Measurements from ENCODE around the gene RTN1.

The RTN1 gene

DNA sequence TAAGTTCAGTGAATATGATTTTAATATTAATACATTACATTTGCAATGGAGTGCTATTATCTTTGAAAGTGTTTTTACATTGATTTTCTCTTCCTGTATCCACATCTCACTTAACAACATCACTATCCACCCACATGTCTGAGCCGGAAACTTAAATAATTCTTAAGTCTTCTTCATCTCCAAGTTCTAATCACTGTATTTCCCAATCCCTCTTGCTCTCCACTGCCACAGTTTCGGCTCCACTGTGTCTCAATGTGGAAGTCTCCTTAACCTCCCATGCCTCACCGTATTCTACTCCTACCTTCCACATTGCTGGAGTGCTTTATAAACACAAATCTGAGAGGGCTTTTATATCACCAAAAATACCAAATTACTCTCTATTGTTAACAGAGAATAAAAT, 25.3 kb downstream of the RTN1 start:
- TF ChIP-seq EZH2 (optimal IDR thresholded peaks at IDR 0.05; ENCODE audit: low read depth, low read length), result no peak
- Histone ChIP-seq H2AFZ (ENCODE audit: low read length) (no peak overlapping the region), H3K36me3 (replicated peaks; ENCODE audit: insufficient read depth, low read length) (no peaks in the 10 kb centered on the region), H4K20me1 (ENCODE audit: insufficient read depth, low read length) (no peaks in the 10 kb centered on the region), H3K9ac (ENCODE audit: low read length) (no peak overlapping the region), H3K27me3 (replicated peaks; ENCODE audit: insufficient read depth, low read length) (no peaks in the 10 kb centered on the region), H3K27ac (ENCODE audit: low read length) (no peak overlapping the region), H3K9me3 (replicated peaks; ENCODE audit: insufficient read depth, low read length) (no peaks in the 10 kb centered on the region), H3K4me3 (ENCODE audit: low read length) (no peak overlapping the region), H3K4me1 (ENCODE audit: low read length) (no peaks in the 10 kb centered on the region), H3K4me2 (ENCODE audit: low read depth, low read length) (no peak overlapping the region), H3K9me2 (replicated peaks; ENCODE audit: insufficient read depth, low read length) (no peaks in the 10 kb centered on the region), H3F3A (ENCODE audit: insufficient read depth, low read length) (no peaks in the 10 kb centered on the region), H3K79me2 (ENCODE audit: low read length) (no peaks in the 10 kb centered on the region)
- no peak for DNase-seq

DNA sequence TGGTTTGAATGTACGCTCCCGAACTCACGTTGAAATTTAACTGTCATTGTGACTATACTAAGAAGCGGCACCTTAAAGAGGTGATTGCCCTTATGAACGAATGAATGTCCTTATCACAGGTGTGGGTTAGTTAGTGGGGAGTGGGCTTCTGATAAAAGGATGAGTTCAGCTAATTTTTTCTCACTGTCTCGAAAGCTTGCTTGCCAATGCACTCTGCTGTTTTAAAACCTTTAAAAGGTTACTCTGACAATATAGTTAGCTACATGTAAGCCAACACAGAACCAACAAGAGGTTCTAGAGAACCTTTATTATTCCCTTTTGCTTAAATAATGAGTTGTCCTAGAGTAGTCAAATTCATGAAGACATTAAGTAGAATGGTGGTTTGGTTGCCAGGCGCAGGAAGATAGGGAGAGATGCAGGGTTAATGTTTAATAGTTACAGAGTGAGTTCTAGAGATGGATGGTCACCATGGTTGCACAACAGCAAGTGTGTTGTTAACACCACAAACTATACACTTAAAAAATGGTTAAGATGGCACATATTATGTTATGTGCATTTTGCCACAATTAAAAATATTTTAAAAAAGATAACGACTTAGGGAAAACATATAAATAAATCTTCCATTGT, 26.3 kb downstream of the RTN1 start:
- Histone ChIP-seq H3K27ac (ENCODE audit: low read length) (no peak overlapping the region), H3K9me2 (replicated peaks; ENCODE audit: insufficient read depth, low read length) (no peaks in the 10 kb centered on the region), H3F3A (ENCODE audit: insufficient read depth, low read length) (no peaks in the 10 kb centered on the region), H3K4me3 (ENCODE audit: low read length) (no peak overlapping the region), H3K4me2 (ENCODE audit: low read depth, low read length) (no peak overlapping the region), H3K27me3 (replicated peaks; ENCODE audit: insufficient read depth, low read length) (no peaks in the 10 kb centered on the region), H4K20me1 (ENCODE audit: insufficient read depth, low read length) (no peaks in the 10 kb centered on the region), H2AFZ (ENCODE audit: low read length) (no peak overlapping the region), H3K9me3 (replicated peaks; ENCODE audit: insufficient read depth, low read length) (no peaks in the 10 kb centered on the region), H3K36me3 (replicated peaks; ENCODE audit: insufficient read depth, low read length) (no peaks in the 10 kb centered on the region), H3K9ac (ENCODE audit: low read length) (no peak overlapping the region), H3K4me1 (ENCODE audit: low read length) (no peaks in the 10 kb centered on the region), H3K79me2 (ENCODE audit: low read length) (no peaks in the 10 kb centered on the region)
- DNase-seq, result no peak
- TF ChIP-seq, protein P1, sequence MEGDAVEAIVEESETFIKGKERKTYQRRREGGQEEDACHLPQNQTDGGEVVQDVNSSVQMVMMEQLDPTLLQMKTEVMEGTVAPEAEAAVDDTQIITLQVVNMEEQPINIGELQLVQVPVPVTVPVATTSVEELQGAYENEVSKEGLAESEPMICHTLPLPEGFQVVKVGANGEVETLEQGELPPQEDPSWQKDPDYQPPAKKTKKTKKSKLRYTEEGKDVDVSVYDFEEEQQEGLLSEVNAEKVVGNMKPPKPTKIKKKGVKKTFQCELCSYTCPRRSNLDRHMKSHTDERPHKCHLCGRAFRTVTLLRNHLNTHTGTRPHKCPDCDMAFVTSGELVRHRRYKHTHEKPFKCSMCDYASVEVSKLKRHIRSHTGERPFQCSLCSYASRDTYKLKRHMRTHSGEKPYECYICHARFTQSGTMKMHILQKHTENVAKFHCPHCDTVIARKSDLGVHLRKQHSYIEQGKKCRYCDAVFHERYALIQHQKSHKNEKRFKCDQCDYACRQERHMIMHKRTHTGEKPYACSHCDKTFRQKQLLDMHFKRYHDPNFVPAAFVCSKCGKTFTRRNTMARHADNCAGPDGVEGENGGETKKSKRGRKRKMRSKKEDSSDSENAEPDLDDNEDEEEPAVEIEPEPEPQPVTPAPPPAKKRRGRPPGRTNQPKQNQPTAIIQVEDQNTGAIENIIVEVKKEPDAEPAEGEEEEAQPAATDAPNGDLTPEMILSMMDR (IDR thresholded peaks at IDR 0.05; ENCODE audit: low read length), result no peak
- TF ChIP-seq EZH2 (optimal IDR thresholded peaks at IDR 0.05; ENCODE audit: low read depth, low read length) (no peak), EZH2phosphoT487 (IDR thresholded peaks at IDR 0.05; ENCODE audit: low read length) (no peak)

DNA sequence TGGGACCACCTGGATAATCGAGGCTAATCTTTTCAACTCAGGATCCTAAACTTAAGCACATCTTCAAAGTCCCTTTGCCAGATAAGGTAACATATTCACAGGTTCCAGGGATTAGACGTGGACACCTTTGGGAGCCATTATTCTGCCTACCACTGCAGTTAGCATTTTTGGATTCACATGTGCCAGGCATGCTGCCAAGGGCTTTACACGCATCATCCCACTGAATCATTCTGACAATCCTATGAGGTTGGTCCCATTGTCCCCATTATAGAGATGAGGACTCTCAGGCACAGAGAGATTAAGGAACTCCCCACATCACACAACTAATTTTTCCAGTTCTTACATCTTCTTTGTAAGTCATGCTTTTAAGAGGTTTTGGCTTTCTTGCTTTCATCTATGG, 34.5 kb downstream of the RTN1 start:
- no peak overlapping the region for H2AFZ ChIP-seq (ENCODE audit: low read length)
- no peak overlapping the region for H3K4me2 ChIP-seq (ENCODE audit: low read depth, low read length)
- H3K27ac ChIP-seq (ENCODE audit: low read length), result no peak overlapping the region
- H3K9me2 ChIP-seq (replicated peaks; ENCODE audit: insufficient read depth, low read length), result no peaks in the 10 kb centered on the region
- H3K79me2 ChIP-seq (ENCODE audit: low read length), result no peaks in the 10 kb centered on the region
- H3K36me3 ChIP-seq (replicated peaks; ENCODE audit: insufficient read depth, low read length), result no peaks in the 10 kb centered on the region
- H3K9ac ChIP-seq (ENCODE audit: low read length), result no peak overlapping the region
- no peak for DNase-seq
- no peaks in the 10 kb centered on the region for H3K27me3 ChIP-seq (replicated peaks; ENCODE audit: insufficient read depth, low read length)
- TF ChIP-seq EZH2phosphoT487 (IDR thresholded peaks at IDR 0.05; ENCODE audit: low read length) (no peak), EZH2 (optimal IDR thresholded peaks at IDR 0.05; ENCODE audit: low read depth, low read length) (no peak)
- TF ChIP-seq, protein P1 (IDR thresholded peaks at IDR 0.05; ENCODE audit: low read length), result no peak
- no peaks in the 10 kb centered on the region for H3K9me3 ChIP-seq (replicated peaks; ENCODE audit: insufficient read depth, low read length)
- no peaks in the 10 kb centered on the region for H3F3A ChIP-seq (ENCODE audit: insufficient read depth, low read length)
- H3K4me1 ChIP-seq (ENCODE audit: low read length), result no peaks in the 10 kb centered on the region
- H4K20me1 ChIP-seq (ENCODE audit: insufficient read depth, low read length), result no peaks in the 10 kb centered on the region
- H3K4me3 ChIP-seq (ENCODE audit: low read length), result no peak overlapping the region

DNA sequence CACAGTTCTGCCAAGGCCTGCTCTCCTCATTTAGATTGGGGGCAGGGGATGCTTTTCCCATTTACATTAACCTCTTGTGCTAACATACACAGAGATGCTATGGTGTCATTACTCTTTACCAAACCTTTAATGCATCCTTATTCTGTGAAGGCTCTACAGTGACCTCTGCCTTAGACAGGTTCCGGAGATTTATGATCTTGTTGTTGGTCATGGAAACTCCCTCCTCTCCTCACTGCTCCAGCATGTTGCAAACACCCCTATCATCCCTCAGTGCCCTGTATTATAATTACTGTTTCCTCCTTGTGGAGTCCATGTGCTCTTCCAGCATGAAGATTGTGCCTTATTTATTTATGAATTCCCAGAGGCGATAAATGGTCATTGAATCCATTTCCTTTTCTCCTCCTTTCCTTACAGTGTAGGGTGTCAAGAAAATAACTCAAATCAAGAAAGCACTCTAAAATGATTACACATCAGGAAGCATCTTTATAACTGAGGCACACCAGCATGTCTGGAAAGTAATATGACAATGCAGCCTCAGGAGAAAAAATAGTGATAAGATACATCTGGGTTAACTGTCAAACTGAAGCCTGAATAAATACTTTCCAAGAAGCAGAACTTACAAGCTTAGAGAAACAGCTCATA, 37.8 kb downstream of the RTN1 start:
- Histone ChIP-seq H3K27ac (ENCODE audit: low read length) (no peak overlapping the region), H3K4me2 (ENCODE audit: low read depth, low read length) (no peak overlapping the region), H3K27me3 (replicated peaks; ENCODE audit: insufficient read depth, low read length) (no peaks in the 10 kb centered on the region), H3K36me3 (replicated peaks; ENCODE audit: insufficient read depth, low read length) (no peaks in the 10 kb centered on the region), H3K9ac (ENCODE audit: low read length) (no peak overlapping the region), H3K9me3 (replicated peaks; ENCODE audit: insufficient read depth, low read length) (no peaks in the 10 kb centered on the region), H2AFZ (ENCODE audit: low read length) (no peak overlapping the region), H3K4me3 (ENCODE audit: low read length) (no peak overlapping the region), H3F3A (ENCODE audit: insufficient read depth, low read length) (no peaks in the 10 kb centered on the region), H4K20me1 (ENCODE audit: insufficient read depth, low read length) (no peaks in the 10 kb centered on the region), H3K79me2 (ENCODE audit: low read length) (no peaks in the 10 kb centered on the region), H3K9me2 (replicated peaks; ENCODE audit: insufficient read depth, low read length) (no peaks in the 10 kb centered on the region), H3K4me1 (ENCODE audit: low read length) (no peaks in the 10 kb centered on the region)
- DNase-seq, result no peak
- TF ChIP-seq, protein P1 (IDR thresholded peaks at IDR 0.05; ENCODE audit: low read length), result no peak
- TF ChIP-seq EZH2phosphoT487 (IDR thresholded peaks at IDR 0.05; ENCODE audit: low read length) (no peak), EZH2 (optimal IDR thresholded peaks at IDR 0.05; ENCODE audit: low read depth, low read length) (no peak)

All from MM.1S (cell line).